G401 (cell line): ENCODE results near the gene SLFN12. TPM values are rescaled to one million over a fixed set of nuclear protein-coding genes. Genes with fewer than 3 reads are reported as not detected.
"Not testable (repeated sequence)": the region's sequence is repeated elsewhere in the genome, so short reads cannot be mapped to it uniquely, and the experiment has no call there.

Experiments used
- DNase-seq: peaks from one replicate; pipeline ENCODE4 v3.0.0-alpha.2; 2015; ENCODE audit warnings: low spot score
- in situ Hi-C: cut with HindIII; loops from 2 replicates; pipeline ENCODE4 v1.10.0; 2016; ENCODE audit warnings: low sequenced_read_pairs, mixed read lengths
- total RNA-seq: library from RNA; depleted of rRNA; stranded (reverse); fragments of >200 nt; shearing (Covaris generic); gene quantifications from 2 replicates; pipeline ENCODE4 v1.2.3, GENCODE V29; 2014; rRNA removed

SLFN12 gene
- total RNA-seq: 12.3 and 15.0 TPM in 2 replicates

GRCh38 chr17:35432176-35433074 lies at the start of gene SLFN12:
Gene SLFN12 (minus strand): TSS chr17:35432500. CDS start chr17:35423028, 9,472 bp downstream.
- DNase-seq: peak; percentile 53
- in situ Hi-C loops: no loop called here

- DNase-seq: no peak
- in situ Hi-C loops: no loop called here
Measured at GRCh38 chr17:35479271-35479670, 47.0 kb upstream of the SLFN12 start.

GRCh38 chr17:35477248-35477647 lies 44.9 kb upstream of the SLFN12 start:
- in situ Hi-C loops: no loop called here
- DNase-seq: no peak

- DNase-seq: no peak
- in situ Hi-C loops: no loop called here
Measured at GRCh38 chr17:35476283-35476820, 44.1 kb upstream of the SLFN12 start.

- in situ Hi-C loops: no loop called here
- DNase-seq: no peak
Measured at GRCh38 chr17:35468475-35468874, 36.2 kb upstream of the SLFN12 start.

GRCh38 chr17:35467824-35468223 lies 35.5 kb upstream of the SLFN12 start:
- in situ Hi-C loops: no loop called here
- DNase-seq: no peak

GRCh38 chr17:35460354-35460851 lies 28.1 kb upstream of the SLFN12 start:
- DNase-seq: no peak
- in situ Hi-C loops: no loop called here

GRCh38 chr17:35454035-35454434 lies 21.7 kb upstream of the SLFN12 start:
- in situ Hi-C loops, DNase-seq: not testable (repeated sequence)

- in situ Hi-C loops: no loop called here
- DNase-seq: no peak
Measured at GRCh38 chr17:35453171-35453570, 20.9 kb upstream of the SLFN12 start.

GRCh38 chr17:35449371-35449931 lies 17.2 kb upstream of the SLFN12 start:
- DNase-seq: no peak
- in situ Hi-C loops: no loop called here

- in situ Hi-C loops: no loop called here
- no peak for DNase-seq
Measured at GRCh38 chr17:35448899-35449227, 16.6 kb upstream of the SLFN12 start.

GRCh38 chr17:35448214-35448898 lies 16.1 kb upstream of the SLFN12 start, which contains the start of gene SLFN13:
Gene SLFN13 (minus strand): TSS chr17:35448766. CDS start chr17:35445680, 3,086 bp downstream.
- no peak for DNase-seq
- in situ Hi-C loops: no loop called here

- no peak for DNase-seq
- in situ Hi-C loops: no loop called here
Measured at GRCh38 chr17:35447499-35447898, 15.2 kb upstream of the SLFN12 start.

GRCh38 chr17:35438433-35438832 lies 6.1 kb upstream of the SLFN12 start:
- in situ Hi-C loops: no loop called here
- DNase-seq: no peak

- peak; percentile 45 for DNase-seq
- in situ Hi-C loops: no loop called here
Measured at GRCh38 chr17:35433075-35433894, 985 bp upstream of the SLFN12 start.

- in situ Hi-C loops: no loop called here
- no peak for DNase-seq
Measured at GRCh38 chr17:35429702-35430101, 2.6 kb downstream of the SLFN12 start.

GRCh38 chr17:35428229-35428628 lies 4.1 kb downstream of the SLFN12 start:
- in situ Hi-C loops: no loop called here
- DNase-seq: no peak

GRCh38 chr17:35423761-35424160 lies 8.5 kb downstream of the SLFN12 start:
- DNase-seq: no peak
- in situ Hi-C loops: no loop called here

- in situ Hi-C loops, DNase-seq: not testable (repeated sequence)
Measured at GRCh38 chr17:35421069-35421468, 11.2 kb downstream of the SLFN12 start.
